ENCODE results near the gene GLUD2. TPM values are rescaled to one million over a fixed set of nuclear protein-coding genes. Genes with fewer than 3 reads are reported as not detected.
"Not testable (repeated sequence)": the region's sequence is repeated elsewhere in the genome, so short reads cannot be mapped to it uniquely, and the experiment has no call there.

Gene GLUD2
- 0.99 and 1.0 TPM in 2 replicates for total RNA-seq (2021)
- long read RNA-seq, partial matches to known transcripts, result 0 of 3 reads
- long read RNA-seq, other reads (novel, unspliced or antisense), result 0 of 3 reads

DNA sequence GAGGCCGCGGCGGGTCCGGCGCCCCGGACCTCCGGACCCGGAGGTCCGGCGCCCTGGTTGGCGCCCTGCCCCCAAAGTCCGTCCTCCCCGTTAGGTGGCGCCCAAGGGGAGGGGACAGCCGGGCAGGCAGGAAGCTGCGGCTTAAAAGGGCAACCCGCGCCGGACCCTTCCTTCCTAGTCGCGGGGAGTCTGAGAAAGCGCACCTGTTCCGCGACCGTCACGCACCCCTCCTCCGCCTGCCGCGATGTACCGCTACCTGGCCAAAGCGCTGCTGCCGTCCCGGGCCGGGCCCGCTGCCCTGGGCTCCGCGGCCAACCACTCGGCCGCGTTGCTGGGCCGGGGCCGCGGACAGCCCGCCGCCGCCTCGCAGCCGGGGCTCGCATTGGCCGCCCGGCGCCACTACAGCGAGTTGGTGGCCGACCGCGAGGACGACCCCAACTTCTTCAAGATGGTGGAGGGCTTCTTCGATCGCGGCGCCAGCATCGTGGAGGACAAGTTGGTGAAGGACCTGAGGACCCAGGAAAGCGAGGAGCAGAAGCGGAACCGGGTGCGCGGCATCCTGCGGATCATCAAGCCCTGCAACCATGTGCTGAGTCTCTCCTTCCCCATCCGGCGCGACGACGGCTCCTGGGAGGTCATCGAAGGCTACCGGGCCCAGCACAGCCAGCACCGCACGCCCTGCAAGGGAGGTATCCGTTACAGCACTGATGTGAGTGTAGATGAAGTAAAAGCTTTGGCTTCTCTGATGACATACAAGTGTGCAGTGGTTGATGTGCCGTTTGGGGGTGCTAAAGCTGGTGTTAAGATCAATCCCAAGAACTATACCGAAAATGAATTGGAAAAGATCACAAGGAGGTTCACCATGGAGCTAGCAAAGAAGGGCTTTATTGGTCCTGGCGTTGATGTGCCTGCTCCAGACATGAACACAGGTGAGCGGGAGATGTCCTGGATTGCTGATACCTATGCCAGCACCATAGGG, at the start of gene GLUD2:
TSS of gene GLUD2 (plus strand) at position 170 of the 979 bp plus-strand sequence. CDS start at position 245, 75 bp downstream.
- H3K23ac ChIP-seq (ENCODE audit: insufficient read length, low read depth, low read length); H3K79me2 ChIP-seq (ENCODE audit: insufficient read depth, low read length); H2BK5ac ChIP-seq (ENCODE audit: insufficient read length, low read length); H2BK120ac ChIP-seq (ENCODE audit: low read depth, low read length, poor library complexity, severe bottlenecking); H2BK12ac ChIP-seq (ENCODE audit: insufficient read length, low read depth, low read length); H2AK5ac ChIP-seq (ENCODE audit: insufficient read length, low read length); H3K4me1 Mint-ChIP-seq; H2BK15ac ChIP-seq (ENCODE audit: low read depth, low read length); H3K18ac ChIP-seq (ENCODE audit: insufficient read length, low read depth, low read length); H2AFZ ChIP-seq (ENCODE audit: low read length); H4K91ac ChIP-seq (ENCODE audit: insufficient read length, low read depth, low read length); H3K79me1 ChIP-seq (ENCODE audit: insufficient read depth, low read depth, low read length, poor library complexity, severe bottlenecking); H3T11ph ChIP-seq (ENCODE audit: low read length); H3K27ac ChIP-seq (ENCODE audit: insufficient read length, low read depth, low read length); H2BK20ac ChIP-seq (ENCODE audit: low read depth, low read length, poor library complexity, severe bottlenecking); H4K8ac ChIP-seq (replicated peaks; ENCODE audit: insufficient read length, low read depth, low read length); H3K27ac Mint-ChIP-seq; H3K4me1 ChIP-seq (ENCODE audit: insufficient read depth, low read length); H3K56ac ChIP-seq (ENCODE audit: insufficient read length, low read depth, low read length); H3K4ac ChIP-seq (ENCODE audit: low read depth, low read length); H3K27me3 ChIP-seq (ENCODE audit: insufficient read depth, low read length); H4K5ac ChIP-seq (ENCODE audit: insufficient read length, low read depth, low read length); H4K20me1 ChIP-seq (ENCODE audit: control insufficient read depth, insufficient read depth, insufficient read length); H3K14ac ChIP-seq (ENCODE audit: insufficient read depth, low read length); H3K23me2 ChIP-seq (ENCODE audit: insufficient read length, low read depth, low read length, poor library complexity, severe bottlenecking); H3K9ac ChIP-seq (ENCODE audit: extremely low read depth, insufficient read length, low read length): not testable (repeated sequence)
- peaks cover 14% of the 10 kb centered on the region for H3K9me3 ChIP-seq (ENCODE audit: control insufficient read depth, low read depth, low read length)
- WGBS (ENCODE audit: extremely low coverage, insufficient read length, low lambda C conversion rate), result no CpG with 5 or more reads among the region's 82 CpGs
- TF ChIP-seq, protein P1, sequence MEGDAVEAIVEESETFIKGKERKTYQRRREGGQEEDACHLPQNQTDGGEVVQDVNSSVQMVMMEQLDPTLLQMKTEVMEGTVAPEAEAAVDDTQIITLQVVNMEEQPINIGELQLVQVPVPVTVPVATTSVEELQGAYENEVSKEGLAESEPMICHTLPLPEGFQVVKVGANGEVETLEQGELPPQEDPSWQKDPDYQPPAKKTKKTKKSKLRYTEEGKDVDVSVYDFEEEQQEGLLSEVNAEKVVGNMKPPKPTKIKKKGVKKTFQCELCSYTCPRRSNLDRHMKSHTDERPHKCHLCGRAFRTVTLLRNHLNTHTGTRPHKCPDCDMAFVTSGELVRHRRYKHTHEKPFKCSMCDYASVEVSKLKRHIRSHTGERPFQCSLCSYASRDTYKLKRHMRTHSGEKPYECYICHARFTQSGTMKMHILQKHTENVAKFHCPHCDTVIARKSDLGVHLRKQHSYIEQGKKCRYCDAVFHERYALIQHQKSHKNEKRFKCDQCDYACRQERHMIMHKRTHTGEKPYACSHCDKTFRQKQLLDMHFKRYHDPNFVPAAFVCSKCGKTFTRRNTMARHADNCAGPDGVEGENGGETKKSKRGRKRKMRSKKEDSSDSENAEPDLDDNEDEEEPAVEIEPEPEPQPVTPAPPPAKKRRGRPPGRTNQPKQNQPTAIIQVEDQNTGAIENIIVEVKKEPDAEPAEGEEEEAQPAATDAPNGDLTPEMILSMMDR (conservative IDR thresholded peaks at IDR 0.05), result peak; percentile 53
- H3K4me3 Mint-ChIP-seq, result peak within 1 kb of the TSS; percentile 54 to 69
- H3K4me2 ChIP-seq (ENCODE audit: insufficient read depth, insufficient read length, low read length), result peak within 1 kb of the TSS; percentile 21
- peaks cover 51% of the 10 kb centered on the region for H3K27me3 Mint-ChIP-seq (ENCODE audit: low read depth)
- H3K9me3 Mint-ChIP-seq, result peaks cover 64 to 65% of the 10 kb centered on the region in 2 experiments
- peak; percentile 71 for DNase-seq
- peaks cover 3 to 10% (median 6%) of the 10 kb centered on the region in 3 experiments; a peak in 6 of 7 replicates for H3K36me3 Mint-ChIP-seq (ENCODE audit: insufficient read depth in 1 of 3, low read depth in 3 of 3)

Measured in H9 (cell line).